Astrocyte (in vitro differentiated cells and primary cell): Measurements from ENCODE around the gene GHITM.
"Not testable (repeated sequence)": the region's sequence is repeated elsewhere in the genome, so short reads cannot be mapped to it uniquely, and the experiment has no call there.

Source experiments
- EZH2 ChIP-seq: IDR thresholded peaks from 2 replicates; pipeline ENCODE4 v1.6.1; 2012; ENCODE audit warnings: mild to moderate bottlenecking, low read length, inconsistent platforms; ENCODE audit not compliant: insufficient read depth
- TF ChIP-seq, protein P1 (sequence below): IDR thresholded peaks from 2 replicates; pipeline ENCODE4 v1.5.1; 2011; ENCODE audit warnings: low read depth, mild to moderate bottlenecking, inconsistent platforms, low read length, moderate library complexity; ENCODE audit not compliant: insufficient read depth

DNA sequence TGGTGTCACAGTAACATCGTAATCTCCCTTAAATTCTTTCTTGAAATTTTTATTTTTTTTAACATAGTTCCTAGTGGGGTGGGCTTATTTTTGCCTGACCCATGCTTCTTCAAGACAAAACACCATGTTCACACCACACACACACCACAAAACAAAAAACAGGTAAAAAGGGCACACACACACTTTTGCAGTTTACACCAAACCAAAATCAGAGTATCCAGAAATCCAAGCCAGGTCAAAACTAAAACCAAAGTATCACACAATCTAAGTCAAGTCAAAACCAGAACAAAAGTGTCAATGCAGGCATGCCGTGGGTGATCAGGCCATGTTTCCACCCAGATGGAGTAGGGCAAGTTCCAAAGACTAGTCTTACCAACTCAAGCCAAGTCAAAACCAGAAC, 31.9 kb downstream of the GHITM start:
- TF ChIP-seq, protein P1, sequence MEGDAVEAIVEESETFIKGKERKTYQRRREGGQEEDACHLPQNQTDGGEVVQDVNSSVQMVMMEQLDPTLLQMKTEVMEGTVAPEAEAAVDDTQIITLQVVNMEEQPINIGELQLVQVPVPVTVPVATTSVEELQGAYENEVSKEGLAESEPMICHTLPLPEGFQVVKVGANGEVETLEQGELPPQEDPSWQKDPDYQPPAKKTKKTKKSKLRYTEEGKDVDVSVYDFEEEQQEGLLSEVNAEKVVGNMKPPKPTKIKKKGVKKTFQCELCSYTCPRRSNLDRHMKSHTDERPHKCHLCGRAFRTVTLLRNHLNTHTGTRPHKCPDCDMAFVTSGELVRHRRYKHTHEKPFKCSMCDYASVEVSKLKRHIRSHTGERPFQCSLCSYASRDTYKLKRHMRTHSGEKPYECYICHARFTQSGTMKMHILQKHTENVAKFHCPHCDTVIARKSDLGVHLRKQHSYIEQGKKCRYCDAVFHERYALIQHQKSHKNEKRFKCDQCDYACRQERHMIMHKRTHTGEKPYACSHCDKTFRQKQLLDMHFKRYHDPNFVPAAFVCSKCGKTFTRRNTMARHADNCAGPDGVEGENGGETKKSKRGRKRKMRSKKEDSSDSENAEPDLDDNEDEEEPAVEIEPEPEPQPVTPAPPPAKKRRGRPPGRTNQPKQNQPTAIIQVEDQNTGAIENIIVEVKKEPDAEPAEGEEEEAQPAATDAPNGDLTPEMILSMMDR, result not testable (repeated sequence)
- not testable (repeated sequence) for TF ChIP-seq EZH2
